ENCODE data around the gene SPEM2. TPM values are rescaled to one million over a fixed set of nuclear protein-coding genes. Genes with fewer than 3 reads are reported as not detected.
A peak's percentile ranks its signal among the peaks of the same experiment; 100 is the strongest.

The SPEM2 gene
- total RNA-seq, 1 donor from 2014 or later: not detected

- no peak for DNase-seq
- H3K36me3 Mint-ChIP-seq (ENCODE audit: unreplicated experiment): peaks cover 7% of the 10 kb centered on the region
- peaks cover 11% of the 10 kb centered on the region for H3K9me3 Mint-ChIP-seq (ENCODE audit: unreplicated experiment)
- peaks cover 19% of the 10 kb centered on the region for H3K4me1 Mint-ChIP-seq (ENCODE audit: low read depth, unreplicated experiment)
- no peak for TF ChIP-seq CTCF (IDR thresholded peaks at IDR 0.05; ENCODE audit: partially characterized antibody, unreplicated experiment)
- H3K27me3 Mint-ChIP-seq (ENCODE audit: unreplicated experiment): peaks cover 14% of the 10 kb centered on the region
- H3K4me3 Mint-ChIP-seq (ENCODE audit: unreplicated experiment): peak within 1 kb of the TSS; percentile 55
- H3K27ac Mint-ChIP-seq (ENCODE audit: unreplicated experiment): peak within 1 kb of the TSS; percentile 45
Measured at GRCh38 chr17:7419819-7420610, 5.4 kb upstream of the SPEM2 start, which contains the start of gene SPEM1. Gene SPEM1, plus strand, starts transcription at chr17:7420324. Its CDS starts 61 bp downstream, at chr17:7420385.

- Mint-ChIP-seq H3K27ac (ENCODE audit: unreplicated experiment) (peak overlapping the region; percentile 33), H3K9me3 (ENCODE audit: unreplicated experiment) (peaks cover 11% of the 10 kb centered on the region), H3K4me1 (ENCODE audit: low read depth, unreplicated experiment) (peaks cover 19% of the 10 kb centered on the region), H3K4me3 (ENCODE audit: unreplicated experiment) (no peak overlapping the region), H3K27me3 (ENCODE audit: unreplicated experiment) (peaks cover 16% of the 10 kb centered on the region), H3K36me3 (ENCODE audit: unreplicated experiment) (peaks cover 5% of the 10 kb centered on the region)
- no peak for DNase-seq
- TF ChIP-seq CTCF (IDR thresholded peaks at IDR 0.05; ENCODE audit: partially characterized antibody, unreplicated experiment): no peak
Measured at GRCh38 chr17:7421186-7421585, 4.2 kb upstream of the SPEM2 start.

- DNase-seq: no peak
- Mint-ChIP-seq H3K27ac (ENCODE audit: unreplicated experiment) (no peak overlapping the region), H3K4me3 (ENCODE audit: unreplicated experiment) (no peak overlapping the region), H3K4me1 (ENCODE audit: low read depth, unreplicated experiment) (peaks cover 19% of the 10 kb centered on the region), H3K9me3 (ENCODE audit: unreplicated experiment) (peaks cover 6% of the 10 kb centered on the region), H3K27me3 (ENCODE audit: unreplicated experiment) (peaks cover 15% of the 10 kb centered on the region), H3K36me3 (ENCODE audit: unreplicated experiment) (no peaks in the 10 kb centered on the region)
- TF ChIP-seq CTCF (IDR thresholded peaks at IDR 0.05; ENCODE audit: partially characterized antibody, unreplicated experiment): no peak
Measured at GRCh38 chr17:7423679-7424078, 1.7 kb upstream of the SPEM2 start.

- Mint-ChIP-seq H3K36me3 (ENCODE audit: unreplicated experiment) (no peaks in the 10 kb centered on the region), H3K9me3 (ENCODE audit: unreplicated experiment) (peaks cover 2% of the 10 kb centered on the region), H3K4me3 (ENCODE audit: unreplicated experiment) (no peak overlapping the region), H3K27ac (ENCODE audit: unreplicated experiment) (no peak overlapping the region), H3K4me1 (ENCODE audit: low read depth, unreplicated experiment) (peaks cover 5% of the 10 kb centered on the region), H3K27me3 (ENCODE audit: unreplicated experiment) (peaks cover 13% of the 10 kb centered on the region)
- TF ChIP-seq CTCF (IDR thresholded peaks at IDR 0.05; ENCODE audit: partially characterized antibody, unreplicated experiment): no peak
- no peak for DNase-seq
Measured at GRCh38 chr17:7425756-7426155, 340 bp downstream of the SPEM2 start.

- H3K4me1 Mint-ChIP-seq (ENCODE audit: low read depth, unreplicated experiment): peaks cover 2% of the 10 kb centered on the region
- no peak for TF ChIP-seq CTCF (IDR thresholded peaks at IDR 0.05; ENCODE audit: partially characterized antibody, unreplicated experiment)
- H3K27ac Mint-ChIP-seq (ENCODE audit: unreplicated experiment): no peak overlapping the region
- H3K9me3 Mint-ChIP-seq (ENCODE audit: unreplicated experiment): peaks cover 3% of the 10 kb centered on the region
- no peaks in the 10 kb centered on the region for H3K36me3 Mint-ChIP-seq (ENCODE audit: unreplicated experiment)
- no peak for DNase-seq
- no peak overlapping the region for H3K4me3 Mint-ChIP-seq (ENCODE audit: unreplicated experiment)
- H3K27me3 Mint-ChIP-seq (ENCODE audit: unreplicated experiment): peaks cover 13% of the 10 kb centered on the region
Measured at GRCh38 chr17:7426203-7426863, 917 bp downstream of the SPEM2 start.
